HEK293 (cell line): Measurements from ENCODE around the gene CD19.
A peak's percentile ranks its signal among the peaks of the same experiment; 100 is the strongest.

Experiments used
- CTCF ChIA-PET: fragments of 350-600 bp; formaldehyde crosslinking; extraction: SDS; loops from one replicate; lab custom pipeline; 2021; ENCODE audit warnings: antibody characterized with exemption; lab: Yijun Ruan, JAX
- POLR2A ChIA-PET: fragments of 300-600 bp; formaldehyde crosslinking; extraction: SDS; loops from one replicate; lab custom pipeline; 2020; ENCODE audit warnings: antibody characterized with exemption, inconsistent platforms; lab: Yijun Ruan, JAX
- H3K27ac ChIP-seq: fragments of 200-500 bp; sonication (Bioruptor generic); 2 replicates; pipeline ENCODE4 v1.5.1; 2014; ENCODE audit warnings: low read depth, low read length, control low read depth, inconsistent platforms; ENCODE audit errors: extremely low read depth
- H3K36me3 ChIP-seq, 2 experiments: fragments of 200-500 bp in 1 of 2; sonication (Bioruptor generic) in 1 of 2; 1 replicate in 1 of 2; 2 replicates in 1 of 2; pipeline ENCODE4 v1.5.1; 2014 to 2017; ENCODE audit warnings: inconsistent platforms in 2 of 2, low read length in 2 of 2; ENCODE audit not compliant: control insufficient read depth in 2 of 2, insufficient read depth in 1 of 2
- H3K4me1 ChIP-seq: fragments of 200-500 bp; sonication (Bioruptor generic); 2 replicates; pipeline ENCODE4 v1.5.1; 2014; ENCODE audit warnings: mild to moderate bottlenecking, low read length, inconsistent platforms; ENCODE audit not compliant: control insufficient read depth, insufficient read depth
- H3K4me3 ChIP-seq: 2 replicates; pipeline ENCODE4 v1.5.1; 2011; ENCODE audit warnings: low read depth, mild to moderate bottlenecking, control low read depth, low read length, moderate library complexity
- H3K9me3 ChIP-seq: fragments of 200-500 bp; sonication (Bioruptor generic); 2 replicates; pipeline ENCODE4 v1.5.1; 2014; ENCODE audit warnings: low read depth, low read length, inconsistent platforms; ENCODE audit not compliant: control insufficient read depth, insufficient read depth
- BCL11A ChIP-seq: fragments of 450-650 bp; formaldehyde crosslinking; IDR thresholded peaks from 2 replicates; pipeline ENCODE4 v1.5.1; 2016; ENCODE audit warnings: low read depth, missing biosample characterization, missing genetic modification characterization
- BCL11B ChIP-seq: fragments of 450-650 bp; formaldehyde crosslinking; IDR thresholded peaks from 2 replicates; pipeline ENCODE4 v1.5.1; 2016; ENCODE audit warnings: low read depth, missing biosample characterization, missing genetic modification characterization
- GLI4 ChIP-seq: fragments of 450-650 bp; formaldehyde crosslinking; IDR thresholded peaks from 2 replicates; pipeline ENCODE4 v1.5.1; 2016; ENCODE audit warnings: missing biosample characterization, missing genetic modification characterization
- HOXC10 ChIP-seq: sonication (generic); formaldehyde crosslinking; IDR thresholded peaks from 2 replicates; pipeline ENCODE4 v1.8.1; 2023; ENCODE audit warnings: mild to moderate bottlenecking, missing genetic modification reagents
- MZF1 ChIP-seq: fragments of 450-650 bp; formaldehyde crosslinking; IDR thresholded peaks from 2 replicates; pipeline ENCODE4 v1.5.1; 2017; ENCODE audit warnings: missing biosample characterization, missing genetic modification characterization, borderline replicate concordance
- ZBTB1 ChIP-seq: fragments of 450-650 bp; formaldehyde crosslinking; IDR thresholded peaks from 2 replicates; pipeline ENCODE4 v1.5.1; 2016; ENCODE audit warnings: missing biosample characterization, missing genetic modification characterization
- ZBTB8A ChIP-seq: fragments of 450-650 bp; formaldehyde crosslinking; IDR thresholded peaks from 2 replicates; pipeline ENCODE4 v1.5.1; 2016; ENCODE audit warnings: missing biosample characterization, missing genetic modification characterization
- ZNF121 ChIP-seq: fragments of 450-650 bp; formaldehyde crosslinking; IDR thresholded peaks from 2 replicates; pipeline ENCODE4 v1.5.1; 2016; ENCODE audit warnings: missing biosample characterization, missing genetic modification characterization
- ZNF138 ChIP-seq: fragments of 450-650 bp; formaldehyde crosslinking; IDR thresholded peaks from 2 replicates; pipeline ENCODE4 v1.5.1; 2016; ENCODE audit warnings: missing biosample characterization, missing genetic modification characterization, borderline replicate concordance
- ZNF221 ChIP-seq: fragments of 450-650 bp; formaldehyde crosslinking; IDR thresholded peaks from 2 replicates; pipeline ENCODE4 v1.5.1; 2017; ENCODE audit warnings: missing biosample characterization, missing genetic modification characterization, borderline replicate concordance
- ZNF311 ChIP-seq: fragments of 450-650 bp; formaldehyde crosslinking; IDR thresholded peaks from 2 replicates; pipeline ENCODE4 v1.5.1; 2017; ENCODE audit warnings: missing biosample characterization, missing genetic modification characterization, borderline replicate concordance
- ZNF426 ChIP-seq: fragments of 450-650 bp; formaldehyde crosslinking; IDR thresholded peaks from 2 replicates; pipeline ENCODE4 v1.5.1; 2017; ENCODE audit warnings: missing biosample characterization, missing genetic modification characterization, mild to moderate bottlenecking, inconsistent platforms, moderate library complexity
- ZNF48 ChIP-seq: fragments of 450-650 bp; formaldehyde crosslinking; IDR thresholded peaks from 2 replicates; pipeline ENCODE4 v1.5.1; 2016; ENCODE audit warnings: missing biosample characterization, missing genetic modification characterization
- ZNF514 ChIP-seq: fragments of 450-650 bp; formaldehyde crosslinking; IDR thresholded peaks from 2 replicates; pipeline ENCODE4 v1.5.1; 2016; ENCODE audit warnings: missing biosample characterization, missing genetic modification characterization
- ZNF623 ChIP-seq: fragments of 450-650 bp; formaldehyde crosslinking; IDR thresholded peaks from 2 replicates; pipeline ENCODE4 v1.5.1; 2016; ENCODE audit warnings: missing biosample characterization, missing genetic modification characterization
- ZNF629 ChIP-seq: fragments of 450-650 bp; formaldehyde crosslinking; IDR thresholded peaks from 2 replicates; pipeline ENCODE4 v1.5.1; 2017; ENCODE audit warnings: missing biosample characterization, missing genetic modification characterization
- ZNF664 ChIP-seq: fragments of 450-650 bp; formaldehyde crosslinking; IDR thresholded peaks from 2 replicates; pipeline ENCODE4 v1.5.1; 2016; ENCODE audit warnings: missing biosample characterization, missing genetic modification characterization
- ZNF776 ChIP-seq: fragments of 450-650 bp; formaldehyde crosslinking; IDR thresholded peaks from 2 replicates; pipeline ENCODE4 v1.5.0; 2017; ENCODE audit warnings: missing biosample characterization, missing genetic modification characterization, borderline replicate concordance
- ZNF843 ChIP-seq: fragments of 450-650 bp; formaldehyde crosslinking; IDR thresholded peaks from 2 replicates; pipeline ENCODE4 v1.5.1; 2016; ENCODE audit warnings: missing biosample characterization, missing genetic modification characterization
- ZSCAN16 ChIP-seq: fragments of 450-650 bp; formaldehyde crosslinking; IDR thresholded peaks from 2 replicates; pipeline ENCODE4 v1.5.1; 2016; ENCODE audit warnings: missing biosample characterization, missing genetic modification characterization
- TF ChIP-seq, protein P1 (sequence below): fragments of 450-650 bp; formaldehyde crosslinking; IDR thresholded peaks from 2 replicates; pipeline ENCODE4 v1.5.1; 2016; ENCODE audit warnings: missing biosample characterization, missing genetic modification characterization
- TF ChIP-seq, protein P2 (sequence below): fragments of 450-650 bp; formaldehyde crosslinking; IDR thresholded peaks from 2 replicates; pipeline ENCODE4 v1.5.1; 2017; ENCODE audit warnings: missing biosample characterization, missing genetic modification characterization

Gene CD19

DNA sequence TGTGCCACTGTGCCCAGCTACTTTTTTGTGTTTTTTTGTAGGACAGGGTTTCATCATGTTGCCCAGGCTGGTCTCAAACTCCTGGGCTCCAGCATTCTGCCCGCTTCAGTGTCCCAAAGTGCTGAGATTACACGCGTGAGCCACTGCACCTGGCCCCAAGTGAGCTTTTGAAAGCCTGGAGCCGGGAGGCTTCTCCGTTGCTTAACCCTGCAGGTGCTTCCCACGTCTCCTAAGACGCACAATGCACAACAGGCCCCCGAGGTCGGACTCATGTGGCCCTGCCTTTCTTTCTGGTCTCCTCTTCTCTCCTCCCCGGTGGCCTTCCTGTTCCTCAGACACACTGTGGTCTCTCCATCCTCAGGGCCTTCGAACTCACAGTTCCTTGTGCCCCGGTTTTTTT, 19.2 kb upstream of the CD19 start (continued):
- TF ChIP-seq ZNF514 (tag by site-specific recombination) (no peak), ZSCAN16 (tag by site-specific recombination) (no peak), ZNF311 (no peak)
- TF ChIP-seq, all 188 proteins: peak for 0

DNA sequence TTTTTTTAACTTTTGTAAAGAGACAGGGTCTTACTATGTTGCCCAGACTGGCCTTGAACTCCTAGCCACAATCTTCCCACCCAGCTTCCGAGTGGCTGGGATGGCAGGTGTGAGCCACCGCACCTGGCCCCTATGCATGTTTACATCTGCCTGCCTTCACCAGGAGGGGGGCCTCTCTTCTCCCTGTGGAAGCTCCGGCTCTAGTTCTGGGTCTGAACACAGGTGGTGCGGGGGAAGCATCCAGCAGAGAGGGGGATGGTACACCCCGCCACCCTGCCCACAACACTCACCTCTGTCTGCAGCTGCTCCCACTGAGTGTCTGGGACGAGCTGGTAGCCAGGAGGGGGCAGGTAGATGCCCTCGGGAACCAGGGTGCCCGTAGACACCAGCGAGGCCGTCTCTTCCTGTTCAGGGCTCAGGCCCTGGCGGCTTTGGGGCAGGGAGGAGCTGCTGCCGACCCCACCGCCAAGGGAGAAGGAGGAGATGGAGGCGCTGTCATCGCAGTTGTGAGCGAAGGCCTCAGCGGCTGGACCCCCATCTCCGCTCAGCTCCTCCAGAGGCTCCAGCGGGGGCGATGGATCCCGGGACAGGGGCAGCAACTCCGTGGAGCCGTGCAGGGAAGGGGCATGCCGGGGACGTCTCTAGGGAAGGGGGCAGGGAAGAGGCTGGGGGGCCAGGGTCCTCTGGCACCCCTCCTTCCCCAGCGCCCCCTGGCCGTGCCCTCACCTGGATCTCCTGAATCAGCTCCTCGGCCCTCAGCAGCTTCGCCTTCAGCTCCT, 17.6 kb upstream of the CD19 start:
- Histone ChIP-seq H3K4me3 (no peak overlapping the region), H3K9me3 (no peaks in the 10 kb centered on the region), H3K36me3 (peaks cover 0 to 8% of the 10 kb centered on the region in 2 experiments; a peak in 2 of 3 replicates), H3K27ac (no peak overlapping the region), H3K4me1 (no peaks in the 10 kb centered on the region)
- ChIA-PET POLR2A (interaction anchor here (0.5 to 1.8 kb wide), 2 partner anchors 11 to 75 kb away, joined by 3 to 7 read pairs; partner anchors contain the start of gene RABEP2), CTCF (interaction anchor here (0.6 to 0.9 kb wide), 2 partner anchors 23 to 60 kb away, joined by 3 to 4 read pairs; no protein-coding TSS in a partner anchor)
- no peak for TF ChIP-seq ZNF629 (tag by site-specific recombination)
- TF ChIP-seq ZBTB8A (tag by site-specific recombination): no peak
- no peak for TF ChIP-seq ZNF138 (tag by site-specific recombination)
- no peak for TF ChIP-seq MZF1 (tag by site-specific recombination)
- no peak for TF ChIP-seq HOXC10 (CRISPR knock-in tag)
- no peak for TF ChIP-seq ZNF776
- TF ChIP-seq ZNF48 (tag by site-specific recombination): no peak
- no peak for TF ChIP-seq GLI4 (tag by site-specific recombination)
- TF ChIP-seq ZBTB1 (tag by site-specific recombination): no peak
- TF ChIP-seq, protein P1, sequence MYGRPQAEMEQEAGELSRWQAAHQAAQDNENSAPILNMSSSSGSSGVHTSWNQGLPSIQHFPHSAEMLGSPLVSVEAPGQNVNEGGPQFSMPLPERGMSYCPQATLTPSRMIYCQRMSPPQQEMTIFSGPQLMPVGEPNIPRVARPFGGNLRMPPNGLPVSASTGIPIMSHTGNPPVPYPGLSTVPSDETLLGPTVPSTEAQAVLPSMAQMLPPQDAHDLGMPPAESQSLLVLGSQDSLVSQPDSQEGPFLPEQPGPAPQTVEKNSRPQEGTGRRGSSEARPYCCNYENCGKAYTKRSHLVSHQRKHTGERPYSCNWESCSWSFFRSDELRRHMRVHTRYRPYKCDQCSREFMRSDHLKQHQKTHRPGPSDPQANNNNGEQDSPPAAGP (tag by site-specific recombination): no peak
- TF ChIP-seq BCL11A (tag by site-specific recombination): no peak
- no peak for TF ChIP-seq ZNF843
- TF ChIP-seq BCL11B (tag by site-specific recombination): no peak

DNA sequence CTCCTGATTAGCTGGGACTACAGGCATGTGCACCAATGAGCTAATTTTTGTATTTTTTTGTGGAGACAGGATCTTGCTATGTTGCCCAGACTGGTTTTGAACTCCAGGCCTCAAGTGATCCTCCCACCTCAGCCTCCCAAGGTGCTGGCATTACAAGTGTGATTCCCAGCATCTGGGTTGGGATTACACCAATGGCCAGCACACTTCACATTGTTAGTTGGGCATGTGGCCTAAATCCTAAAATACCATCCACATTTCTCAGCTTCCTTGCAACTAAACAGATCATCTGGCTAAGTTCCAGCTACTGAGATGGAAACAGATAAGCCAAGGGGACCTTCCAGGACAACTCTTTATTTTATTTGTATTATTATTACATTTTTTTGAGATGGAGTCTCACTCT, 16.6 kb upstream of the CD19 start:
- H3K4me3 ChIP-seq: no peak overlapping the region
- H3K36me3 ChIP-seq: peaks cover 0 to 13% of the 10 kb centered on the region in 2 experiments; a peak in 2 of 3 replicates
- no peaks in the 10 kb centered on the region for H3K9me3 ChIP-seq
- peak; percentile 58; the same call in 1 of the 2 replicates for TF ChIP-seq ZNF121 (tag by site-specific recombination)
- TF ChIP-seq ZNF221: no peak
- 0 out of 2 replicates have a peak, but pooled peaks have one; percentile 16 for TF ChIP-seq ZNF664 (tag by site-specific recombination)
- ChIA-PET CTCF (interaction anchor here (0.6 to 0.9 kb wide), 2 partner anchors 24 to 59 kb away, joined by 3 to 4 read pairs; no protein-coding TSS in a partner anchor), POLR2A (interaction anchor here (1.3 to 1.8 kb wide), 2 partner anchors 10 to 35 kb away, joined by 4 to 7 read pairs; partner anchors contain the start of genes NFATC2IP and RABEP2)
- no peaks in the 10 kb centered on the region for H3K4me1 ChIP-seq
- H3K27ac ChIP-seq: no peak overlapping the region

DNA sequence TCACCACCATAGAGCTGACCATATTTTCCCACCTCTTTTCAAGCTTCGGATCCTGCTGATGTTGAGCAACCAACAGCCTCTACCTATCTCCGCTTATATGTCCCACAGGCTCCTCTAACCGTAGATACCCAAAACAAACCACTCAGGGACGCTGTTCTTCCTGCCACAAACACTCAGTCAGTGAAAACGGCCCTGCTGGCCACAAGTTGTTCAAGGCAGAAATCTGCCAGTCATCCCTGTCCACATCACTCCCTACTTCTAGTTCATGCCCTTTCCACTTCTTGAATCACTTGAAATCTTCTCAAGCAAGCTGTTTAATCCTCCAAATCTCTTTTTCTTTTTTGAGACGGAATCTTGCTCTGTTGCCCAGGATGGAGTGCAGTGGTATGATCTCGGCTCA, 14.7 kb upstream of the CD19 start:
- ChIA-PET CTCF (interaction anchor here (0.6 kb wide), 1 partner anchor 66 kb away, joined by 3 read pairs; no protein-coding TSS in a partner anchor), POLR2A (no interaction called here)
- Histone ChIP-seq H3K9me3 (no peaks in the 10 kb centered on the region), H3K36me3 (peaks cover 0 to 13% of the 10 kb centered on the region in 2 experiments; a peak in 2 of 3 replicates), H3K4me3 (no peak overlapping the region), H3K4me1 (no peaks in the 10 kb centered on the region), H3K27ac (no peak overlapping the region)
- TF ChIP-seq ZNF623 (tag by site-specific recombination) (no peak), ZNF426 (no peak)
- TF ChIP-seq, protein P2, sequence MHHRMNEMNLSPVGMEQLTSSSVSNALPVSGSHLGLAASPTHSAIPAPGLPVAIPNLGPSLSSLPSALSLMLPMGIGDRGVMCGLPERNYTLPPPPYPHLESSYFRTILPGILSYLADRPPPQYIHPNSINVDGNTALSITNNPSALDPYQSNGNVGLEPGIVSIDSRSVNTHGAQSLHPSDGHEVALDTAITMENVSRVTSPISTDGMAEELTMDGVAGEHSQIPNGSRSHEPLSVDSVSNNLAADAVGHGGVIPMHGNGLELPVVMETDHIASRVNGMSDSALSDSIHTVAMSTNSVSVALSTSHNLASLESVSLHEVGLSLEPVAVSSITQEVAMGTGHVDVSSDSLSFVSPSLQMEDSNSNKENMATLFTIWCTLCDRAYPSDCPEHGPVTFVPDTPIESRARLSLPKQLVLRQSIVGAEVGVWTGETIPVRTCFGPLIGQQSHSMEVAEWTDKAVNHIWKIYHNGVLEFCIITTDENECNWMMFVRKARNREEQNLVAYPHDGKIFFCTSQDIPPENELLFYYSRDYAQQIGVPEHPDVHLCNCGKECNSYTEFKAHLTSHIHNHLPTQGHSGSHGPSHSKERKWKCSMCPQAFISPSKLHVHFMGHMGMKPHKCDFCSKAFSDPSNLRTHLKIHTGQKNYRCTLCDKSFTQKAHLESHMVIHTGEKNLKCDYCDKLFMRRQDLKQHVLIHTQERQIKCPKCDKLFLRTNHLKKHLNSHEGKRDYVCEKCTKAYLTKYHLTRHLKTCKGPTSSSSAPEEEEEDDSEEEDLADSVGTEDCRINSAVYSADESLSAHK (tag by site-specific recombination): no peak
